Mammary epithelial cell (primary cell): ENCODE results near the gene QSOX2.

ENCODE experiments used
- EZH2 ChIP-seq: IDR thresholded peaks from 2 replicates; pipeline ENCODE4 v1.6.1; 2012; ENCODE audit warnings: low read length, inconsistent platforms, borderline replicate concordance
- TF ChIP-seq, protein P1 (sequence below), 2 donors: IDR thresholded peaks in 1 of 2; conservative IDR thresholded peaks in 1 of 2; 2 replicates each; pipeline ENCODE4 v1.5.1; 2011 to 2012; ENCODE audit warnings: inconsistent platforms in 2 of 2, low read length in 2 of 2, mild to moderate bottlenecking in 2 of 2, control low read depth in 1 of 2, low read depth in 1 of 2; ENCODE audit not compliant: insufficient read depth in 1 of 2; ENCODE audit errors: extremely low read depth in 1 of 2

DNA sequence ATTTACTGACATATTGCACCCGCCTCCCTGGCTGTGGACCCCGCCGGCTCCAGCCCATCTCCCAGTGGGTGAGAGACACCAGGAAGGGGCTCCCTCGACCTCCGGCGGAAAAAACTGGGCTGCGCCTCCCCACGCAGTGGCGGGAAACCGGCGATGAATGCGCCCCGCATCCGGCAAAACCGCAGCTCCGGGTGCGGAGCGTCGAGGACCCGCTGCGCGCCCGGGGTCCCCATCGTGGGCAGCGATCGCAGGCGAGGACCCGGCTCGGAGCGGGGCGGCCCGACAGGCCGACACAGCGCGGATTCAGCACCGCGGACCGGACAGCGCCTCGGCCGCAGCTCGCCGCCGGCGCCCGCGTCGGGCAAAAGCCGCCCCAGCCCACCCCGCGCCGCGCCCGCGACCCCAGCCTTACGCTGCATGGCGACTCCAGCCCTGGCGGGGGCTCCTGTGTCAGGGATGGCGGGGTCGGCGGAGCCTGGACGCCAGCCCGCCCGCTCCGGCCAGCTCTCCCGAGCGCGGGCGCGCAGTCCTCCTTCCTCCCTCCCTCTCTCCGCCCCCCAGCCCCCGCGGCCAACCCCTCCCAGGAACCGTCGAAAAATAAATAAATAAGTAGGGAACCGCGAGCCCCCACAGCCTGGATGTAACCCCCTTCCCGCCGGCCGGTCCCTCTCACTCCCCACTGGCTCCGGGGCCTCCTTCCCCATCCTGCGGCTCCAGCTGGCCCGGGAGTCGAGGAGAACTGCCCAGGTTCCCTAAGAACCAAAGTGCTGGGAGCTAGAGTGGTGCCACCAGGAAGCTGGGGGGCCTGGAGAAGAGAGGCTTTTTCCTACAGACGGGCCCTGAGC is 43.8 kb downstream of the QSOX2 start:
- TF ChIP-seq, protein P1, sequence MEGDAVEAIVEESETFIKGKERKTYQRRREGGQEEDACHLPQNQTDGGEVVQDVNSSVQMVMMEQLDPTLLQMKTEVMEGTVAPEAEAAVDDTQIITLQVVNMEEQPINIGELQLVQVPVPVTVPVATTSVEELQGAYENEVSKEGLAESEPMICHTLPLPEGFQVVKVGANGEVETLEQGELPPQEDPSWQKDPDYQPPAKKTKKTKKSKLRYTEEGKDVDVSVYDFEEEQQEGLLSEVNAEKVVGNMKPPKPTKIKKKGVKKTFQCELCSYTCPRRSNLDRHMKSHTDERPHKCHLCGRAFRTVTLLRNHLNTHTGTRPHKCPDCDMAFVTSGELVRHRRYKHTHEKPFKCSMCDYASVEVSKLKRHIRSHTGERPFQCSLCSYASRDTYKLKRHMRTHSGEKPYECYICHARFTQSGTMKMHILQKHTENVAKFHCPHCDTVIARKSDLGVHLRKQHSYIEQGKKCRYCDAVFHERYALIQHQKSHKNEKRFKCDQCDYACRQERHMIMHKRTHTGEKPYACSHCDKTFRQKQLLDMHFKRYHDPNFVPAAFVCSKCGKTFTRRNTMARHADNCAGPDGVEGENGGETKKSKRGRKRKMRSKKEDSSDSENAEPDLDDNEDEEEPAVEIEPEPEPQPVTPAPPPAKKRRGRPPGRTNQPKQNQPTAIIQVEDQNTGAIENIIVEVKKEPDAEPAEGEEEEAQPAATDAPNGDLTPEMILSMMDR (conservative IDR thresholded peaks at IDR 0.05 in 1 of 2, IDR thresholded peaks at IDR 0.05 in 1 of 2; ENCODE audit: extremely low read depth in 1 of 2, insufficient read depth in 1 of 2, low read depth in 1 of 2, low read length in 2 of 2): no peak
- peak; percentile 18 for TF ChIP-seq EZH2
